ENCODE measurements around the gene ARAP1. TPM values are rescaled to one million over a fixed set of nuclear protein-coding genes. Genes with fewer than 3 reads are reported as not detected.

The ARAP1 gene
- total RNA-seq, 2 donors from 2014 or later: 81.7 to 93.4 TPM

GRCh38 chr11:72726266-72727220 lies 25.7 kb downstream of the ARAP1 start:
- Mint-ChIP-seq H3K27ac (no peak overlapping the region), H3K4me1 (ENCODE audit: low read depth) (peaks cover 32% of the 10 kb centered on the region)
- no peak for ATAC-seq (replicated peaks in 1 of 2)

GRCh38 chr11:72725724-72726028 lies 26.5 kb downstream of the ARAP1 start:
- peaks cover 41% of the 10 kb centered on the region for H3K4me1 Mint-ChIP-seq (ENCODE audit: low read depth)
- no peaks in the 10 kb centered on the region for H3K9me3 Mint-ChIP-seq
- no peaks in the 10 kb centered on the region for H3K27me3 Mint-ChIP-seq (ENCODE audit: low read depth)
- peaks cover 0 to 2% of the 10 kb centered on the region in 2 donors for H3K36me3 Mint-ChIP-seq (ENCODE audit: insufficient read depth in 2 of 2)
- H3K4me3 Mint-ChIP-seq: no peak overlapping the region
- H3K27ac Mint-ChIP-seq: peak overlapping the region; percentile 49
- DNase-seq: no peak
- no peak for ATAC-seq (replicated peaks in 1 of 2)

More at GRCh38 chr11:72726266-72727220, 25.7 kb downstream of the ARAP1 start:
- peaks cover 0 to 4% of the 10 kb centered on the region in 2 donors for H3K36me3 Mint-ChIP-seq (ENCODE audit: insufficient read depth in 2 of 2)
- no peaks in the 10 kb centered on the region for H3K27me3 Mint-ChIP-seq (ENCODE audit: low read depth)
- no peaks in the 10 kb centered on the region for H3K9me3 Mint-ChIP-seq
- no peak overlapping the region for H3K4me3 Mint-ChIP-seq
- no peak for DNase-seq

- Mint-ChIP-seq H3K27me3 (ENCODE audit: low read depth) (no peaks in the 10 kb centered on the region), H3K4me3 (no peak overlapping the region), H3K36me3 (ENCODE audit: insufficient read depth in 2 of 2) (peaks cover 1 to 2% of the 10 kb centered on the region in 2 donors), H3K4me1 (ENCODE audit: low read depth) (peaks cover 47% of the 10 kb centered on the region), H3K9me3 (no peaks in the 10 kb centered on the region), H3K27ac (peak overlapping the region; percentile 56)
- DNase-seq (peak; percentile 77 to 81), ATAC-seq (replicated peaks in 1 of 2) (peak; percentile 28 to 31)
Measured at GRCh38 chr11:72724851-72725723, 27.1 kb downstream of the ARAP1 start.

- H3K4me1 Mint-ChIP-seq (ENCODE audit: low read depth): peaks cover 57% of the 10 kb centered on the region
- no peak overlapping the region for H3K27ac Mint-ChIP-seq
- H3K9me3 Mint-ChIP-seq: no peaks in the 10 kb centered on the region
- no peak for ATAC-seq (replicated peaks in 1 of 2)
- H3K4me3 Mint-ChIP-seq: no peak overlapping the region
- no peaks in the 10 kb centered on the region for H3K27me3 Mint-ChIP-seq (ENCODE audit: low read depth)
- DNase-seq: no peak
- H3K36me3 Mint-ChIP-seq (ENCODE audit: insufficient read depth in 2 of 2): peaks cover 2% of the 10 kb centered on the region in 2 donors
Measured at GRCh38 chr11:72724021-72724551, 28.1 kb downstream of the ARAP1 start.

GRCh38 chr11:72723508-72723907 lies 28.7 kb downstream of the ARAP1 start:
- no peak overlapping the region for H3K27ac Mint-ChIP-seq
- no peak for ATAC-seq (replicated peaks in 1 of 2)
- no peaks in the 10 kb centered on the region for H3K27me3 Mint-ChIP-seq (ENCODE audit: low read depth)
- peak overlapping the region in 1 of 2 donors; percentile 15 for H3K4me3 Mint-ChIP-seq
- H3K36me3 Mint-ChIP-seq (ENCODE audit: insufficient read depth in 2 of 2): peaks cover 2% of the 10 kb centered on the region in 2 donors
- no peak for DNase-seq
- no peaks in the 10 kb centered on the region for H3K9me3 Mint-ChIP-seq
- H3K4me1 Mint-ChIP-seq (ENCODE audit: low read depth): peaks cover 63% of the 10 kb centered on the region

GRCh38 chr11:72722050-72722748 lies 30.0 kb downstream of the ARAP1 start:
- Mint-ChIP-seq H3K36me3 (ENCODE audit: insufficient read depth in 2 of 2) (peaks cover 2% of the 10 kb centered on the region in 2 donors), H3K9me3 (no peaks in the 10 kb centered on the region), H3K27ac (peak overlapping the region; percentile 80), H3K4me1 (ENCODE audit: low read depth) (peaks cover 67% of the 10 kb centered on the region), H3K4me3 (peak overlapping the region; percentile 90 to 92), H3K27me3 (ENCODE audit: low read depth) (no peaks in the 10 kb centered on the region)
- ATAC-seq (replicated peaks in 1 of 2) (peak; percentile 94), DNase-seq (peak; percentile 84 to 87)

- H3K4me3 Mint-ChIP-seq: peak overlapping the region; percentile 90 to 92
- no peaks in the 10 kb centered on the region for H3K27me3 Mint-ChIP-seq (ENCODE audit: low read depth)
- DNase-seq: peak; percentile 37 to 43
- H3K27ac Mint-ChIP-seq: peak overlapping the region; percentile 80
- peaks cover 2% of the 10 kb centered on the region in 2 donors for H3K36me3 Mint-ChIP-seq (ENCODE audit: insufficient read depth in 2 of 2)
- no peaks in the 10 kb centered on the region for H3K9me3 Mint-ChIP-seq
- H3K4me1 Mint-ChIP-seq (ENCODE audit: low read depth): peaks cover 67% of the 10 kb centered on the region
- ATAC-seq (replicated peaks in 1 of 2): peak; percentile 29 to 32
Measured at GRCh38 chr11:72721689-72722049, 30.5 kb downstream of the ARAP1 start.

- peaks cover 2% of the 10 kb centered on the region in 2 donors for H3K36me3 Mint-ChIP-seq (ENCODE audit: insufficient read depth in 2 of 2)
- no peak for ATAC-seq (replicated peaks in 1 of 2)
Measured at GRCh38 chr11:72721276-72721675, 30.9 kb downstream of the ARAP1 start.

GRCh38 chr11:72720784-72721183 lies 31.4 kb downstream of the ARAP1 start:
- H3K27ac Mint-ChIP-seq: peak overlapping the region; percentile 80
- peaks cover 2% of the 10 kb centered on the region in 2 donors for H3K36me3 Mint-ChIP-seq (ENCODE audit: insufficient read depth in 2 of 2)
- H3K27me3 Mint-ChIP-seq (ENCODE audit: low read depth): no peaks in the 10 kb centered on the region
- H3K9me3 Mint-ChIP-seq: no peaks in the 10 kb centered on the region
- peaks cover 72% of the 10 kb centered on the region for H3K4me1 Mint-ChIP-seq (ENCODE audit: low read depth)
- H3K4me3 Mint-ChIP-seq: peak overlapping the region; percentile 90 to 92
- ATAC-seq (replicated peaks in 1 of 2): no peak
- DNase-seq: no peak

More at GRCh38 chr11:72721276-72721675, 30.9 kb downstream of the ARAP1 start:
- peaks cover 69% of the 10 kb centered on the region for H3K4me1 Mint-ChIP-seq (ENCODE audit: low read depth)
- no peaks in the 10 kb centered on the region for H3K9me3 Mint-ChIP-seq
- no peak for DNase-seq
- peak overlapping the region; percentile 90 to 92 for H3K4me3 Mint-ChIP-seq
- H3K27me3 Mint-ChIP-seq (ENCODE audit: low read depth): no peaks in the 10 kb centered on the region
- peak overlapping the region; percentile 80 for H3K27ac Mint-ChIP-seq

GRCh38 chr11:72720047-72720446 lies 32.2 kb downstream of the ARAP1 start:
- DNase-seq: no peak
- Mint-ChIP-seq H3K4me3 (peak overlapping the region; percentile 90 to 92), H3K9me3 (no peaks in the 10 kb centered on the region), H3K4me1 (ENCODE audit: low read depth) (peaks cover 68% of the 10 kb centered on the region), H3K27ac (peak overlapping the region; percentile 80), H3K27me3 (ENCODE audit: low read depth) (no peaks in the 10 kb centered on the region), H3K36me3 (ENCODE audit: insufficient read depth in 2 of 2) (peaks cover 2% of the 10 kb centered on the region in 2 donors)
- no peak for ATAC-seq (replicated peaks in 1 of 2)

GRCh38 chr11:72719551-72719950 lies 32.7 kb downstream of the ARAP1 start:
- Mint-ChIP-seq H3K9me3 (no peaks in the 10 kb centered on the region), H3K27me3 (ENCODE audit: low read depth) (no peaks in the 10 kb centered on the region), H3K4me3 (peak overlapping the region; percentile 90 to 92), H3K27ac (peak overlapping the region; percentile 80), H3K36me3 (ENCODE audit: insufficient read depth in 2 of 2) (peaks cover 2% of the 10 kb centered on the region in 2 donors), H3K4me1 (ENCODE audit: low read depth) (peaks cover 63% of the 10 kb centered on the region)
- ATAC-seq (replicated peaks in 1 of 2) (no peak), DNase-seq (no peak)

- peak overlapping the region; percentile 90 to 92 for H3K4me3 Mint-ChIP-seq
- no peak for DNase-seq
- peaks cover 2% of the 10 kb centered on the region in 2 donors for H3K36me3 Mint-ChIP-seq (ENCODE audit: insufficient read depth in 2 of 2)
- peaks cover 62% of the 10 kb centered on the region for H3K4me1 Mint-ChIP-seq (ENCODE audit: low read depth)
- no peaks in the 10 kb centered on the region for H3K9me3 Mint-ChIP-seq
- no peak for ATAC-seq (replicated peaks in 1 of 2)
- peak overlapping the region; percentile 80 for H3K27ac Mint-ChIP-seq
- H3K27me3 Mint-ChIP-seq (ENCODE audit: low read depth): no peaks in the 10 kb centered on the region
Measured at GRCh38 chr11:72719144-72719543, 33.1 kb downstream of the ARAP1 start.
